GM21825 (cell line): ENCODE results near the gene AIF1.
A peak's percentile ranks its signal among the peaks of the same experiment; 100 is the strongest.

Source experiments
- ATAC-seq: cut with Tn5 transposase; IDR thresholded peaks from one replicate; pipeline ENCODE4 v1.9.1; 2021; ENCODE audit warnings: mild to moderate bottlenecking, moderate library complexity; ENCODE audit not compliant: unreplicated experiment

AIF1 gene

GRCh38 chr6:31614684-31615578, at the start of gene AIF1:
AIF1 (plus strand) TSS chr6:31615234; CDS start chr6:31615330, 96 bp downstream.
- ATAC-seq: no peak

DNA sequence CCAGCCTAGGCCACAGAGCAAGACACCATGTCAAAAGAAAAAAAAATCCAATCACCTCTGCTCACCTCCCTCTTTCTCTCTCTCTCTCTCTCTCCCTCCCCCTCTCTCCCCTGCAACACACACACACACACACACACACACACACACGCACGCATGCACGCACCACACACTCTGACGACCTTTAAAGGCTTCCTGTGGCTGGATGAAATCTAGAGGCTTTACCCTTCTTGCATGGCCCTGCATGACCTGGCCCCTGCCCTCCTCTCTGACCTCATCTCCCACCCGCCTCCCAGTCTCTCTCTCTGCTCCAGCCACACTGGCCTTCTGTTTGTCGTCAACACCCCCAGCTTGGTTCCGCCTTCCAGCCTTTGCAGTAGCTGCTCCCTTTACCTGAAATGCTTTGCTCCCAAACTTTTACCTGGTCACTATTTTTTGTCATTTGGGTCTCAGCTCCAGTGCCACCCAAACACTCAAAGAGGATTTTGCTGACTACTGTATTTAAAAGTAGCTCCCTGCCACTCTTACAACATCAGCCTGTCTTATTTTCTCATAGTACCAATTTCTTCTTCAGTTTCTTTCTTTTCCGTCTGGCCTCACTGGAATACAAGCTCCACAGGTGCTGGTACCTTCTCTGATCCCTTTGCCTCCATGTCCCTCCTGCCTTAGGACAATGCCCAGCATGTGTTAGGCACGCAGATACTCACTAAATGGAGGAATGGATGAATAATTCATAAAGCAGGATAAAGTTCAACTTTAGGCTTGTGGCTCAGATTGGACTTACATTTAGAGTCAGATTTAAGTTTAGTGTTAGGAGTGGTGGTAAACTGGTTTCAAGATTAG, 47.3 kb upstream of the AIF1 start:
- ATAC-seq: no peak

GRCh38 chr6:31568537-31568961, 46.5 kb upstream of the AIF1 start:
- ATAC-seq: peak; percentile 57

DNA sequence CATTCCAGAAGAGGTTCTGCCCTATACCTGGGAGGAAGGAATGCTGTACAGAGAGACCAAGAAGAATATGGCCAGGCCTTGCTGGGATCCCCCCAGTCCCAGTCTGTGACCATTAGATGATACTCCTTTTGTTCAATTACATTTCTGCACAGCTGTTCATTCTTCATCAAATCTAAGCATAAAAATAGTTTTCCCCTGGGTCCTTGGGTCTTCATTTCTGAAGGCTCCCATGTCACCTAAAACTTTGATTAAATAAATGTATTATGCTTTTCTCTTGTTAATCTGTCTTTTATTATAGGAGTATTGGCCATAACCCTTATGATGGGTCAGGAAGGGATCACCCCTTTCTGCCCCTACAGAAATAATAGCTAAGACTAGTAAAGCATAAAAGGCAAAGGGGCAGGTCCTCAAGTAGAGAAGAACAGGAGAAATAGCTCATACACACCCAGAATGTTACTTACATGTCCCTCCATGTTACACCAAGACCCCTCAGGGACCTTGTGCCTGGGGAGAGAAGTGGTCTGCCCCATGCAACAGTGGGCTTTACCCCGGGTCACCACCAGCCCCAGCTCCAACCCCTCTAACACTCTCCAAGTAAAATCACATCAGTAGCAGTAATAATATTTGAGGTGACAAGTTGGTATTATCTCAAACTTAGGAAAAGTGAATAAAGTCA, 45.0 kb upstream of the AIF1 start:
- no peak for ATAC-seq

- peak; percentile 32 for ATAC-seq
These were observed 42.8 kb upstream of the AIF1 start, which contains the start of gene LTA for GRCh38 chr6:31572041-31572911. LTA (plus strand) TSS chr6:31572289; CDS start chr6:31572743, 454 bp downstream.

DNA sequence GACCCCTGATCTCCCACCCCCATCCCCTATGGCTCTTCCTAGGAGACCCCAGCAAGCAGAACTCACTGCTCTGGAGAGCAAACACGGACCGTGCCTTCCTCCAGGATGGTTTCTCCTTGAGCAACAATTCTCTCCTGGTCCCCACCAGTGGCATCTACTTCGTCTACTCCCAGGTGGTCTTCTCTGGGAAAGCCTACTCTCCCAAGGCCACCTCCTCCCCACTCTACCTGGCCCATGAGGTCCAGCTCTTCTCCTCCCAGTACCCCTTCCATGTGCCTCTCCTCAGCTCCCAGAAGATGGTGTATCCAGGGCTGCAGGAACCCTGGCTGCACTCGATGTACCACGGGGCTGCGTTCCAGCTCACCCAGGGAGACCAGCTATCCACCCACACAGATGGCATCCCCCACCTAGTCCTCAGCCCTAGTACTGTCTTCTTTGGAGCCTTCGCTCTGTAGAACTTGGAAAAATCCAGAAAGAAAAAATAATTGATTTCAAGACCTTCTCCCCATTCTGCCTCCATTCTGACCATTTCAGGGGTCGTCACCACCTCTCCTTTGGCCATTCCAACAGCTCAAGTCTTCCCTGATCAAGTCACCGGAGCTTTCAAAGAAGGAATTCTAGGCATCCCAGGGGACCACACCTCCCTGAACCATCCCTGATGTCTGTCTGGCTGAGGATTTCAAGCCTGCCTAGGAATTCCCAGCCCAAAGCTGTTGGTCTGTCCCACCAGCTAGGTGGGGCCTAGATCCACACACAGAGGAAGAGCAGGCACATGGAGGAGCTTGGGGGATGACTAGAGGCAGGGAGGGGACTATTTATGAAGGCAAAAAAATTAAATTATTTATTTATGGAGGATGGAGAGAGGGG, 41.6 kb upstream of the AIF1 start:
- ATAC-seq: no peak

GRCh38 chr6:31574106-31575061, 40.6 kb upstream of the AIF1 start:
- no peak for ATAC-seq

DNA sequence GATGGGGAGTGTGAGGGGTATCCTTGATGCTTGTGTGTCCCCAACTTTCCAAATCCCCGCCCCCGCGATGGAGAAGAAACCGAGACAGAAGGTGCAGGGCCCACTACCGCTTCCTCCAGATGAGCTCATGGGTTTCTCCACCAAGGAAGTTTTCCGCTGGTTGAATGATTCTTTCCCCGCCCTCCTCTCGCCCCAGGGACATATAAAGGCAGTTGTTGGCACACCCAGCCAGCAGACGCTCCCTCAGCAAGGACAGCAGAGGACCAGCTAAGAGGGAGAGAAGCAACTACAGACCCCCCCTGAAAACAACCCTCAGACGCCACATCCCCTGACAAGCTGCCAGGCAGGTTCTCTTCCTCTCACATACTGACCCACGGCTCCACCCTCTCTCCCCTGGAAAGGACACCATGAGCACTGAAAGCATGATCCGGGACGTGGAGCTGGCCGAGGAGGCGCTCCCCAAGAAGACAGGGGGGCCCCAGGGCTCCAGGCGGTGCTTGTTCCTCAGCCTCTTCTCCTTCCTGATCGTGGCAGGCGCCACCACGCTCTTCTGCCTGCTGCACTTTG, 39.6 kb upstream of the AIF1 start, which contains the start of gene TNF:
TSS of gene TNF (plus strand) at position 231 of the 567 bp plus-strand sequence. CDS start at position 408, 177 bp downstream.
- ATAC-seq: no peak

GRCh38 chr6:31575952-31576685, 38.9 kb upstream of the AIF1 start:
- ATAC-seq: no peak

- no peak for ATAC-seq
These were observed 38.0 kb upstream of the AIF1 start for GRCh38 chr6:31576897-31577578.

DNA sequence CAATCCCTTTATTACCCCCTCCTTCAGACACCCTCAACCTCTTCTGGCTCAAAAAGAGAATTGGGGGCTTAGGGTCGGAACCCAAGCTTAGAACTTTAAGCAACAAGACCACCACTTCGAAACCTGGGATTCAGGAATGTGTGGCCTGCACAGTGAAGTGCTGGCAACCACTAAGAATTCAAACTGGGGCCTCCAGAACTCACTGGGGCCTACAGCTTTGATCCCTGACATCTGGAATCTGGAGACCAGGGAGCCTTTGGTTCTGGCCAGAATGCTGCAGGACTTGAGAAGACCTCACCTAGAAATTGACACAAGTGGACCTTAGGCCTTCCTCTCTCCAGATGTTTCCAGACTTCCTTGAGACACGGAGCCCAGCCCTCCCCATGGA, 37.5 kb upstream of the AIF1 start:
- ATAC-seq: no peak

DNA sequence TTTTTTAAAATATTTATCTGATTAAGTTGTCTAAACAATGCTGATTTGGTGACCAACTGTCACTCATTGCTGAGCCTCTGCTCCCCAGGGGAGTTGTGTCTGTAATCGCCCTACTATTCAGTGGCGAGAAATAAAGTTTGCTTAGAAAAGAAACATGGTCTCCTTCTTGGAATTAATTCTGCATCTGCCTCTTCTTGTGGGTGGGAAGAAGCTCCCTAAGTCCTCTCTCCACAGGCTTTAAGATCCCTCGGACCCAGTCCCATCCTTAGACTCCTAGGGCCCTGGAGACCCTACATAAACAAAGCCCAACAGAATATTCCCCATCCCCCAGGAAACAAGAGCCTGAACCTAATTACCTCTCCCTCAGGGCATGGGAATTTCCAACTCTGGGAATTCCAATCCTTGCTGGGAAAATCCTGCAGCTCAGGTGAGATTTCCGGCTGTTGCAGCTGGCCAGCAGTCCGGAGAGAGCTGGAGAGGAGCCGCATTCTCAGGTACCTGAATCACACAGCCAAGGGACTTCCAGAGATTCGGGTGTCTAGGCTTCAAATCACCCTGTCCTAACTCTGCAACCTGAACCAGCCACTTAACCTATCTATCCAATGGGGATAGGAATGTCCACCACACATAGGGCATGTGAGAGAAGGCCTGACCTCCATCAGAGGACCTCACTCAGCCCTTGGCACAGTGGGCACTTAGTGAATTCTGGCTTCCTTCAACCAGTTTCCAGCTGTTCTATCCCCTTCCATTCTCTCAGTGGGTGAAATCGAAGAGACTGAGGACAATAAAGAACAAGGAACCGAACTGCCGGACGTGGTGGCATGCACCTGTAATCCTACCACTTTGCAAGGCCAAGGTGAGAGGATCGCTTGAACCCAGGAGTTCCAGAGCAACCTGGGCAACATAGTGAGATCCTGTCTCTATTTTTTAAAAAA, 36.6 kb upstream of the AIF1 start:
- no peak for ATAC-seq

DNA sequence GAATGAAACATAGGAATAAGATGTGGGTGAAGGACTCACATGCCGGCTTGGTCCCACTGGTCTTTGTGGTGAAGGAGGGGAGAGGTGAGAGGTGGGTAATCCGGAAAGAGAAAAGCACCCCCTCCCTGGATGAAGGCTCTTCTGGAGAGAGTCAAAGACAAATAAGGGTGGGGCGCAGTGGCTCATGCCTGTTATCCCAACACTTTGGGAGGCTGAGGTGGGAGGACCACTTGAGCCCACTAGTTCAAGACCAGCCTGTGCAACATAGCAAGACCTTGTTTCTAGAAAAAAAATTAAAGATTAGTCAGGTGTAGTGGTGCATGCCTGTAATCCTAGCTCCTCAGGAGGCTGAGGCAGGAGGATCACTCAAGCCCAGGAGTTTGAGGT, 35.9 kb upstream of the AIF1 start:
- ATAC-seq: no peak

- no peak for ATAC-seq
These were observed 35.2 kb upstream of the AIF1 start for GRCh38 chr6:31579546-31580437.

DNA sequence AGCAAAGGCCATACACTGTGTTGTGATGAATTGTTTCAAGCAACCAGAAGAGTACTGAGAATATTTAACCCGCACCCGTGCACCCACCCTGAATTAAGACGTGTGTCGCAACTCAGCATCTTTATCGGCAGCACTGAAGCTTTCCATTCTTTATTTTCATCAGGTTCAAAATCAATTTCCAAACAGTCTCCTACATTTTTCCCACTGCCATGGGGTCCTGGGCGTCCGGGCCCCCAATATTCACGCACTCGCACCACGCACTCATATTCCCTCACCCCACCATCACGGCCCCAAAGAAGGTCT, 34.6 kb upstream of the AIF1 start:
- no peak for ATAC-seq
